Activated CD4-positive, alpha-beta T cell treated with anti-CD3 and anti-CD28 coated beads, Interleukin-2, amount 10 ng/mL, durations not matched to agents 24 days and 14 days (primary cell): ENCODE data around the gene NUP155. TPM values are rescaled to one million over a fixed set of nuclear protein-coding genes. Genes with fewer than 3 reads are reported as not detected.
"Not testable (repeated sequence)": the region's sequence is repeated elsewhere in the genome, so short reads cannot be mapped to it uniquely, and the experiment has no call there.

ENCODE experiments used
- DNase-seq: peaks from one replicate; pipeline ENCODE4 v3.0.0; 2022
- H3K27ac Mint-ChIP-seq: one replicate; pipeline ENCODE4 v1.8.0; 2022; ENCODE audit warnings: mild to moderate bottlenecking, mixed read lengths
- H3K27me3 Mint-ChIP-seq: one replicate; pipeline ENCODE4 v1.8.0; 2022; ENCODE audit warnings: mixed read lengths
- H3K36me3 Mint-ChIP-seq: one replicate; pipeline ENCODE4 v1.8.0; 2022; ENCODE audit warnings: low read depth, mild to moderate bottlenecking, mixed read lengths
- H3K4me1 Mint-ChIP-seq: one replicate; pipeline ENCODE4 v1.8.0; 2021; ENCODE audit warnings: mixed read lengths
- H3K4me3 Mint-ChIP-seq: one replicate; pipeline ENCODE4 v1.8.0; 2022; ENCODE audit warnings: mild to moderate bottlenecking, moderate library complexity, mixed read lengths
- H3K9me3 Mint-ChIP-seq: one replicate; pipeline ENCODE4 v1.8.0; 2021; ENCODE audit warnings: mixed read lengths
- intact Hi-C: fragments of 100-400 bp; cut with micrococcal nuclease; formaldehyde crosslinking; loops from one replicate; pipeline ENCODE4 v1.15.1; 2023
- total RNA-seq: library from RNA; stranded (reverse); gene quantifications from 2 replicates; pipeline ENCODE4 v1.2.3, GENCODE V29; 2022

NUP155 gene
- total RNA-seq, 1 donor from 2014 or later, result 86.2 TPM

DNA sequence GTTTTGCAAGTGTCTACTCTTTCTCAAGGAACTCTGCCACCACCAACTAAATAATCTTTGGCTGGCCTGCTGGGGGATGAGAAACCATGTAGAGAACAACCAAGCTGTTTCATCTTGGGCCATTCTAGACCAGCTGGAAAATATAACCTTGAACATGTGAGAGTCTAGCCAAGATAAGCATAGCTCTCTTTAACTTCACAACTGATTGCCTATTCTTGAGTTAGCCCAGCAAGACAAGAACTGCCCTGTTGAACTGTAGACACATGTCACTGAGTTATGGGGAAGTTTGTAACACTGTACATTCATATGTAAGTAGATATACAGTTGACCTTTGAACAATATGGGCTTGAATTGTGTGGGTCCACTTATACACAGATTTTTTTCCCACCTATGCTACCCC, 44.4 kb downstream of the NUP155 start:
- no peak overlapping the region for H3K27ac Mint-ChIP-seq
- intact Hi-C loops, result no loop called here

DNA sequence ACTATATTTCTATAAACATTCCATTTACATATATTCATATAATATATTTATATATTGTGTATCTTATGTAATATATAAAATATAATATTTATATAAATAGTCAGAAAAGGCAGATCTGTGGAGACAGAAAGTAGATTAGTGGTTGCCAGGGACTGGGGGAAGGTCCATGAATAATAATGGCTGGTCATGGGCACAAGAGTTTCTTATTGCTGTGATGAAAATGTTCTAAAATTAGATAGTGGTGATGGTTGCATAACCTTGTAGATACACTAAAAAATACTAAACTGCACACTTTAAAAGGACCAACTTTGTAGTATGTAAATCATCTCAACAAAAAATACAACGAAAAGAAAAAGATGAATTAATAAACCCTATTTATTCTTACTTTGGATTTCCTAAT, 47.3 kb downstream of the NUP155 start:
- no peak for DNase-seq
- H3K4me1 Mint-ChIP-seq, result peaks cover 4% of the 10 kb centered on the region
- no peaks in the 10 kb centered on the region for H3K27me3 Mint-ChIP-seq
- no peak overlapping the region for H3K4me3 Mint-ChIP-seq
- H3K36me3 Mint-ChIP-seq, result peaks cover 62% of the 10 kb centered on the region
- intact Hi-C loops, result no loop called here
- no peak overlapping the region for H3K27ac Mint-ChIP-seq
- H3K9me3 Mint-ChIP-seq, result no peaks in the 10 kb centered on the region

More for the DNA sequence above, 44.4 kb downstream of the NUP155 start:
- Mint-ChIP-seq H3K4me3 (no peak overlapping the region), H3K27me3 (no peaks in the 10 kb centered on the region), H3K9me3 (no peaks in the 10 kb centered on the region), H3K36me3 (peaks cover 55% of the 10 kb centered on the region), H3K4me1 (peaks cover 3% of the 10 kb centered on the region)
- DNase-seq, result no peak

DNA sequence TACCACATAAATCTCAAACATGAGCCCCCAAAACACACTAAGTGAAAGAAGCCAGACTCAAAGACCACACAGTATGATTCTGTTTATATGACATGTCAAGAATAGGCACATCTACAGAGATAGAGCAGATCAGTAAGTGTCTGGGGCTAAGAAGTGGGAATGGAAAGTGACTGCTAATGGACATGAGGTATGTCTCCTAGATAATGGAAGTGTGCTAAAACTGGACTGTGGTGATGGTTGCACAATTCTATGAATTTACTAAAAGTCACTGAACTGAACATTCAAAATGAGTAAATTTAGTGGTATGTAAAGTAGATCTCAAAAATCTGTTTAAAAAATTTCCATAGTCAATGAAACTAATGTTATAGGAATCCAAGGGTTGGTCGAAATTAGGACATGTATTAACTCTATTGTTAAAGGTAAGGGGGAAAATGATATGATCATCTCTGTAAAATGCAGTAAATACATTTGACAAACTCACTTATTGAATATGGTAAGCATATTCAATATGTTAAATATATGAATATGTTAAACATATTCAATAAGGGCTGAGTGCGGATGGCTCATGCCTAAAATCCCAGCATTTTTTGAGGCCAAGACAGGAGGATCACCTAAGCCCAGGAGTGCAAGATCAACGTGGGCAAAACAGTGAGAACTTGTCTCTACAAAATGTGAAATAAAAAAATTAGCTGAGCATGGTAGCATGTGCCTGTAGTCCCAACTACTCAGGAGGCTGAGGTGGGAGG, 51.7 kb downstream of the NUP155 start:
- Mint-ChIP-seq H3K4me3 (no peak overlapping the region), H3K36me3 (peaks cover 60% of the 10 kb centered on the region), H3K9me3 (no peaks in the 10 kb centered on the region), H3K27me3 (no peaks in the 10 kb centered on the region), H3K27ac (no peak overlapping the region), H3K4me1 (peaks cover 8% of the 10 kb centered on the region)
- intact Hi-C loops, result loop anchor here (5.0 kb wide), 1 partner anchor 33 kb away; no protein-coding TSS in a partner anchor
- DNase-seq, result no peak

DNA sequence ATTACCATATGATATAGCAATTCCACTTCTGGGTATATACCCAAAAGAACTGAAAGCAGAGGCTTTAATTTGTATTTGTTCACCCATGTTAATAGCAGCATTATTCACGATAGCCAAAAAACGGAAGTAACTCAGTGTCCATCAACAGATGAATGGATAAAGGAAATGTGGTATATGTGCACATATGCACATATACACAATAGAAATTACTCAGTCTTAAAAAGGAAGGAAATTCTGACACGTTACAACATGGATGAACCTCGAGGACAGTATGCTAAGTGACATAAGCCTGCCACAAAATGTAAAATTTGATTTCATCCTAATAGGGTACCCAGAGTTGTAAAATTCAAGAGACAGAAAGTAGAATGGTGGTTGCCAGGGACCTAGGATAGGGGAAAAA, 54.9 kb downstream of the NUP155 start:
- no peaks in the 10 kb centered on the region for H3K27me3 Mint-ChIP-seq
- H3K4me1 Mint-ChIP-seq, result peaks cover 5% of the 10 kb centered on the region
- no peak for DNase-seq
- H3K27ac Mint-ChIP-seq, result no peak overlapping the region
- peaks cover 65% of the 10 kb centered on the region for H3K36me3 Mint-ChIP-seq
- H3K9me3 Mint-ChIP-seq, result no peaks in the 10 kb centered on the region
- intact Hi-C loops, result loop anchor here (5.0 kb wide), 1 partner anchor 36 kb away; no protein-coding TSS in a partner anchor
- no peak overlapping the region for H3K4me3 Mint-ChIP-seq

DNA sequence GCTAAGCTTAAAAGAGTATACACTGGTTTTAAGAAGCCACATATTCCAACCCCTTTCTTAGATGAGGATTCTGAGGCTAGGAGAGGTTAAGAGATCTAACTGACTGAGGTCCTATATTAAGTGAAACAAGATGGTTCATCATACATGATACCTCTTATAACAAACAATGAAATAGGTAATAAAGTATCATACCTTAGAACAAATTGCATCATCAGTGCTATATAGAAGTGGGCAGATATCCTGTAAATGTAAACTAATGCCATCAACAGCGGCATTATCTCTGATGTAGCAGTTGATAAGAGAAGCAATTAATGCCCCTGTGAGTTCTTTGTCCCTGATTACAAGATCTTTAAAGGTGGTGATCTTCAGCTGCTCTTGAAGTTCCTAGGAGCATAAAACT, 60.5 kb downstream of the NUP155 start:
- no peaks in the 10 kb centered on the region for H3K4me1 Mint-ChIP-seq
- H3K4me3 Mint-ChIP-seq, result no peak overlapping the region
- H3K27me3 Mint-ChIP-seq, result no peaks in the 10 kb centered on the region
- no peaks in the 10 kb centered on the region for H3K9me3 Mint-ChIP-seq
- no peak overlapping the region for H3K27ac Mint-ChIP-seq
- DNase-seq, result no peak
- intact Hi-C loops, result no loop called here
- H3K36me3 Mint-ChIP-seq, result peaks cover 59% of the 10 kb centered on the region

DNA sequence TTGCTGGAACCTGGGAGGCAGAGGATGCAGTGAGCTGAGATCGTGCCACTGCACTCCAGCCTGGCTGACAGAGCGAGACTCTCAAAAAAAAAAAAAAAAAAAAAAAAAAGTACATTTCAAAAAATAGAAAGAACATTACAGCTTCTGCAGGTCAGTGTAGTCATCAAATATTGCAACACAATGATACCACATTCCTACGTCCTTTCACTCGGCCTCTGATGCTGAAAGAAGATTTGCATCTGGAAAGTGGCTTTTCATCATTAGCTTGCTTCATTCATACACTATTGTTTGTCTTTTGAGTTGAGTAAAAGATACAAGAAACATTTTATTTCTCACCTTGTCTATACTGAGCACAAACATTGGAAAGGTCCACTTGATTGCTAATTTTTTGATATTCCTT, 62.1 kb downstream of the NUP155 start:
- Mint-ChIP-seq H3K36me3 (peaks cover 55% of the 10 kb centered on the region), H3K9me3 (no peaks in the 10 kb centered on the region), H3K4me1 (peaks cover 3% of the 10 kb centered on the region), H3K27me3 (no peaks in the 10 kb centered on the region), H3K27ac (peak overlapping the region; percentile 37), H3K4me3 (no peak overlapping the region)
- intact Hi-C loops, result no loop called here
- DNase-seq, result no peak

DNA sequence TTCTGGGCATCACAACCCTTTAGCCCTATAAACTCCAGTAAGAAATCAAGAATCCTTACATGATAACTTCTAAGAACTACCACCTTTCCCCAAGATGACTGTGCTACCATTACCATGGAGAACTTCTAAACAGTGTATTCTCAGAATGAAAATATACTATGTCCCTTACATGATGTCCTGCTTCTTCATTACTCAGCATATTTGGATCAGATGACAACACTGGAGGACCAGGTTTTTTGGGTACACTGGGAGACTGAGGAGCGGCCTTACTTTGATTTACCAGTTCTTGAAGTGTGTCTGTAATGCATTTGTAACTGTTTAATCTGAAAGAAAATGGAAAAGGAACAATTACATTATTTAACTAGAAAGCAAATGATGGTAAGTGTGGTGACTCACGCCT, 66.0 kb downstream of the NUP155 start:
- peak overlapping the region; percentile 1 for H3K27ac Mint-ChIP-seq
- intact Hi-C loops, result no loop called here
- H3K27me3 Mint-ChIP-seq, result no peaks in the 10 kb centered on the region
- peaks cover 58% of the 10 kb centered on the region for H3K36me3 Mint-ChIP-seq
- peaks cover 3% of the 10 kb centered on the region for H3K4me1 Mint-ChIP-seq
- H3K9me3 Mint-ChIP-seq, result no peaks in the 10 kb centered on the region
- H3K4me3 Mint-ChIP-seq, result no peak overlapping the region
- no peak for DNase-seq

DNA sequence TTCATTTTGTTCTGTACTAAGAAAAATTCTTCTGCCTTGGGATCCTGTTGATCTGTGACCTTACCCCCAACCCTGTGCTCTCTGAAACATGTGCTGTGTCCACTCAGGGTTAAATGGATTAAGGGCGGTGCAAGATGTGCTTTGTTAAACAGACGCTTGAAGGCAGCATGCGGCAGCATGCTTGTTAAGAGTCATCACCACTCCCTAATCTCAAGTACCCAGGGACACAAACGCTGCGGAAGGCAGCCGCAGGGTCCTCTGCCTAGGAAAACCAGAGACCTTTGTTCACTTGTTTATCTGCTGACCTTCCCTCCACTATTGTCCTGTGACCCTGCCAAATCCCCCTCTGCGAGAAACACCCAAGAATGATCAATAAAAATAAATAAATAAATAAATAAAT, 74.6 kb downstream of the NUP155 start:
- H3K4me1 Mint-ChIP-seq, DNase-seq, H3K27ac Mint-ChIP-seq, H3K9me3 Mint-ChIP-seq, H3K27me3 Mint-ChIP-seq, H3K4me3 Mint-ChIP-seq: not testable (repeated sequence)
- intact Hi-C loops, result loop anchor here (10.0 kb wide), 1 partner anchor 52 kb away; the partner anchor contains the start of gene CPLANE1
- peaks cover 45% of the 10 kb centered on the region for H3K36me3 Mint-ChIP-seq

DNA sequence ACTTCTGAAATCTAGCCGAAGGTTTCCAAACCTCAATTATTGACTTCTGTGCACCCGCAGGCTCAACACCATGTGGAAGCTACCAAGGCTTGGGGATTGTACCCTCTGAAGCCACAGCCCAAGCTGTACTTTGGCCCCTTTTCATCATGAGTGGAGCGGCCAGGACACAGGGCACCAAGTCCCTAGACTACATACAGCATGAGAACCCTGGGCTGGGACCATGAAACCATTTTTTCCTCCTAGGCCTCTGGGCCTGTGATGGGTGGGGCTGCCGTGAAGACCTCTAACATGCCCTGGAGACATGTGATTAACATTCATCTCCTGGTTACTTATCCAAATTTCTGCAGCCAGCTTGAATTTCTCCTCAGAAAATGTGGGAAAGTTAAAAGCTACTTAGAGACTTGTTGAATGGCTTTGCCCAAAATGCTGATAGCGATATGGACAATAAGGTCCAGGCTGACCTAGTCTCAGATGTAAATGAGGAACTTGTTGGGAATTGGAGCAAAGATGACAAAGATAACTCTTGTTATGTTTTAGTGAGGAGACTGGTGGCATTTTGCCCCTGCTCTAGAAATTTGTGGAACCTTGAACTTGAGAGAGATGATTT, 87.6 kb downstream of the NUP155 start:
- Mint-ChIP-seq H3K27me3 (no peaks in the 10 kb centered on the region), H3K27ac (no peak overlapping the region), H3K36me3 (peaks cover 9% of the 10 kb centered on the region), H3K9me3 (peaks cover 23% of the 10 kb centered on the region), H3K4me3 (no peak overlapping the region), H3K4me1 (no peaks in the 10 kb centered on the region)
- DNase-seq, result no peak
- intact Hi-C loops, result no loop called here

DNA sequence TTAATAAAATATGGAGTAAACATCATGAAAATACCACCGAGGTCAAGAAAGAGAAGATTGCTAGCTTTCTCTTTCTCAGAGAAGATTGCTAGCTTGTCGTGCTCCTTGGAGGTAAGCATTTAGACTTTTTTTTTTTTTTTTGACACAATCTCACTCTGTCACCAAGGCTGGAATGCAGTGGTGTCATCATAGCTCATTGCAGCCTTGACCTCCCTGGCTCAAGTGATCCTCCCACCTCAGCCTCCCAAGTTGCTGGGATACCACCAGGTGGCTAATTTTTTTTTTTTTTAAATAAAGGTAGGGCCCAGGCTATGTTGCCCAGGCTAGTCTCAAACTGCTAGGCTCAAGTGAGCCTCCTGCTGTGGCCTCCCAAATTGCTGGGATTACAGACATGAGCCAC, 95.4 kb downstream of the NUP155 start:
- H3K27ac Mint-ChIP-seq, result no peak overlapping the region
- peaks cover 9% of the 10 kb centered on the region for H3K9me3 Mint-ChIP-seq
- intact Hi-C loops, result no loop called here
- no peaks in the 10 kb centered on the region for H3K27me3 Mint-ChIP-seq
- H3K4me1 Mint-ChIP-seq, result no peaks in the 10 kb centered on the region
- DNase-seq, result no peak
- H3K36me3 Mint-ChIP-seq, result no peaks in the 10 kb centered on the region
- H3K4me3 Mint-ChIP-seq, result no peak overlapping the region

DNA sequence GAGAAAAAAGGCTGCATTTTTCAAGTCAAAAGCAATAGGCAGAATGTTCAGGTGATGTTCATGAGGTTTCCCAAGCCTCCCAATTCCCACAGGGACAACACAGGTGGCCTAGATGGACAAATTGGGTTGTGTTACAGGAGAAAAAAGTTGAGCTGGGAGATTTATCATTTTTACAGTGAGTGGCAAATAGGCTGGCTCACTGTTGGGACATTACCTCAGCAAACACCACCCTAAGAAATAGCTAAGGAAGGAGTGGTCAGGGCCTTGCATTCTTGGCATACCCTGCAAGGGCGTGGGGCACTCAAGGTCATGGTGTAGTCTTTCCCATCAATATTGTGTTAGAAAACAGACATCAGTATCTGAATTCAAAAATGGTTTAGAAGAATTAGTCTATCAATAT, 98.4 kb downstream of the NUP155 start:
- H3K36me3 Mint-ChIP-seq, result no peaks in the 10 kb centered on the region
- peaks cover 13% of the 10 kb centered on the region for H3K9me3 Mint-ChIP-seq
- H3K4me1 Mint-ChIP-seq, result no peaks in the 10 kb centered on the region
- no peak overlapping the region for H3K4me3 Mint-ChIP-seq
- H3K27me3 Mint-ChIP-seq, result no peaks in the 10 kb centered on the region
- intact Hi-C loops, result no loop called here
- H3K27ac Mint-ChIP-seq, result no peak overlapping the region
- no peak for DNase-seq

DNA sequence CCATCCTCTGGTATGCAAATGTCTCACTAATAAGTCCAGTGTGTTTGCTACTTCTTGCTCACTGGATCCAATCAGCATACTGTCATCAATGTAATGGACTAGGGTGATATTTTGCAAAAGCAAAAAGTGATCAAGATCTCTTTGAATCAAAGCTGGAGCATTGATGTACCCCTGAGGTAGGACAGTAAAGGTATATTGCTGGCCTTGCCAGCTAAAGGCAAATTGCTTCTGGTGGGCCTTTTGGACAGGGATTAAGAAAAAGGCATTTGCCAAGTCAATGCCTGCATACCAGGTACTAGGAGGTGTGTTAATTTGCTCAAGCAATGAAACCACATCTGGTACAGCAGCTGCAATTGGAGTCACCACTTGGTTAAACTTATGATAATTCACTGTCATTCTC, 102.8 kb downstream of the NUP155 start:
- H3K27ac Mint-ChIP-seq, intact Hi-C loops, DNase-seq, H3K4me1 Mint-ChIP-seq, H3K4me3 Mint-ChIP-seq, H3K27me3 Mint-ChIP-seq, H3K36me3 Mint-ChIP-seq: not testable (repeated sequence)
- peaks cover 18% of the 10 kb centered on the region for H3K9me3 Mint-ChIP-seq

DNA sequence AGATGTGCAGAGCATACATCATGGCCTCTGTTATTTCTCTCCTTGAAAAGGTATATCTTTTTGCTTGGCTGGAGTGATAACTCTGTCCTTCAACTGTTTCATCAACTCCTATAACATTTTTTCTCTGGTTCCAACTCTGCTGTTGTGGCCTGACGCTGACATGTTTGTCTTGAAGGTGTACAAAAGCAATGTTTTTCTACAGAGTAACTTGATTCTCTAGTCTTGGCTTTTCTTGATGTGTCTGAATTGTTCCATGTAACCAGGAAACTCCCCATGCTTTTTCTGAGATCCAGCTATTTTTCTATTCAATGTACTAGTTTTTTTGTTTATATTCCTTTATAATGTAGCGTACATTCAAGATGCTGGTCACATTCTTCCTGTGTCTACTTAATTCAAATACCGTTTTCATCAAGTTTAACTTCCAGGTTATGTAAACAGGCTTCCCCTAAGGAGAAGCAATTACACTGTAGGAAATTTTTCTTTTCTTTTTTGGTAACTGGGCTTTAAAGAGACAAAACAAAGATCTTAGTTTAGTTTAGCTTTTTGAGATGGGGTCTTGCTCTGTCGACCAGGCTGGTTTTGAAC, 115.0 kb downstream of the NUP155 start:
- H3K36me3 Mint-ChIP-seq, result no peaks in the 10 kb centered on the region
- no peak overlapping the region for H3K4me3 Mint-ChIP-seq
- peaks cover 5% of the 10 kb centered on the region for H3K9me3 Mint-ChIP-seq
- intact Hi-C loops, result no loop called here
- no peaks in the 10 kb centered on the region for H3K4me1 Mint-ChIP-seq
- DNase-seq, result no peak
- no peaks in the 10 kb centered on the region for H3K27me3 Mint-ChIP-seq
- no peak overlapping the region for H3K27ac Mint-ChIP-seq

DNA sequence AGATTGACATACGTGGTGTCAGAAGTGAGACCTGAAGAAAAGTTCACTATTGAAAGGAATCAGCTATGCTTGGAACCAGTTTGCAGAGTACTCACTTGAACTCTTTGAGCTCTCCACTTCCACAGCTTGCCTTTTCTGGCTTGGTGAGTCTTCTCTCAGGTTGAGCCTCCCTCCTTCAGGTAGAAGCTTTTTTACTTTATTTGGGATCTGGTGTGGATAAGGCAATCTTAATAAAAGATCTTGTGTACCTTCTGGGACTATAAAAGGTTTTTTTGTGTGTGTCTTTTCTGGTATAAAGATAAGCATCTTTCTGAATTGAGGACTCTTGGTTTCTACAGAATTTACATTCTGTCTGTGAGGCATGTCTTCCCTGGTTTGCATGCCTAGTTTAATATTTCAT, 116.3 kb downstream of the NUP155 start:
- no peak overlapping the region for H3K27ac Mint-ChIP-seq
- H3K4me1 Mint-ChIP-seq, result peaks cover 7% of the 10 kb centered on the region
- intact Hi-C loops, result no loop called here
- no peak for DNase-seq
- no peaks in the 10 kb centered on the region for H3K36me3 Mint-ChIP-seq
- no peak overlapping the region for H3K4me3 Mint-ChIP-seq
- peaks cover 5% of the 10 kb centered on the region for H3K9me3 Mint-ChIP-seq
- no peaks in the 10 kb centered on the region for H3K27me3 Mint-ChIP-seq
